ENCODE results near the gene PCSK6. TPM values are rescaled to one million over a fixed set of nuclear protein-coding genes. Genes with fewer than 3 reads are reported as not detected.
A peak's percentile ranks its signal among the peaks of the same experiment; 100 is the strongest.
"Not testable (repeated sequence)": the region's sequence is repeated elsewhere in the genome, so short reads cannot be mapped to it uniquely, and the experiment has no call there.

Gene PCSK6
- total RNA-seq, 1 experiment from 2014 or later = 26.3 TPM

DNA sequence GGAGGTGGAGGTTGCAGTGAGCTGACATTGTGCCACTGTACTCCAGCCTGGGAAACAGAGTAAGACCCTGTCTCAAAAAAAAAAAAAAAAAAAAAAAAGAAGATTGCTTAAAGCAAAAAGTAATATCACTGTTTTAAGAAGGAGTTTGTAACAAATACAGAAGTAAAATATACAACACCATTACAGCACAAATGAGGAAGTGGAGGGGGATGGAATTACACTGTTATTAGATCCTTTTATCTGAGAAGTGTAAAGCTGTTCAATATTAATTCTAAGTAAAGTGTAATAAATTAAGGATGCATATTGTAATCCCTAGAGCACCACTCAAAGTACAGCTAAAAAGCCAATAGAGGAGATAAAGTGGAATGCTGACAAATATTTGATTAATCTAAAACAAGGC lies 147.5 kb downstream of the PCSK6 start:
- H4K20me1 ChIP-seq (ENCODE audit: insufficient read depth) = no peaks in the 10 kb centered on the region
- no peak overlapping the region for H3K4me2 ChIP-seq
- H2AFZ ChIP-seq = no peak overlapping the region
- no peaks in the 10 kb centered on the region for H3K4me1 ChIP-seq (replicated peaks; ENCODE audit: insufficient read depth)
- no peaks in the 10 kb centered on the region; the same call in 1 of the 2 replicates for H3K36me3 ChIP-seq (ENCODE audit: low read depth)
- no peak overlapping the region for H3K27ac ChIP-seq
- H3K9me2 ChIP-seq (ENCODE audit: insufficient read depth) = no peaks in the 10 kb centered on the region
- no peak overlapping the region for H3K4me3 ChIP-seq
- no peaks in the 10 kb centered on the region for H3K9me3 ChIP-seq (ENCODE audit: insufficient read depth, low read depth)
- H3K79me2 ChIP-seq (ENCODE audit: low read depth) = no peaks in the 10 kb centered on the region
- ChIA-PET POLR2A (ENCODE audit: unreplicated experiment) (no interaction called here), CTCF (interaction anchor here (0.6 kb wide), 1 partner anchor 53 kb away, joined by 3 read pairs; no protein-coding TSS in a partner anchor)
- no peaks in the 10 kb centered on the region for H3K27me3 ChIP-seq (ENCODE audit: insufficient read depth, low read depth)
- DNase-seq = no peak
- no TSS peak for BruUV-seq (replicated peaks)
- H3F3A ChIP-seq (ENCODE audit: insufficient read depth, low read depth) = 0 out of 2 replicates have a peak, but pooled peaks cover 8% of the 10 kb centered on the region
- intact Hi-C loops (cut with micrococcal nuclease; ENCODE audit: unreplicated experiment) = no loop called here
- TF ChIP-seq, protein P1, sequence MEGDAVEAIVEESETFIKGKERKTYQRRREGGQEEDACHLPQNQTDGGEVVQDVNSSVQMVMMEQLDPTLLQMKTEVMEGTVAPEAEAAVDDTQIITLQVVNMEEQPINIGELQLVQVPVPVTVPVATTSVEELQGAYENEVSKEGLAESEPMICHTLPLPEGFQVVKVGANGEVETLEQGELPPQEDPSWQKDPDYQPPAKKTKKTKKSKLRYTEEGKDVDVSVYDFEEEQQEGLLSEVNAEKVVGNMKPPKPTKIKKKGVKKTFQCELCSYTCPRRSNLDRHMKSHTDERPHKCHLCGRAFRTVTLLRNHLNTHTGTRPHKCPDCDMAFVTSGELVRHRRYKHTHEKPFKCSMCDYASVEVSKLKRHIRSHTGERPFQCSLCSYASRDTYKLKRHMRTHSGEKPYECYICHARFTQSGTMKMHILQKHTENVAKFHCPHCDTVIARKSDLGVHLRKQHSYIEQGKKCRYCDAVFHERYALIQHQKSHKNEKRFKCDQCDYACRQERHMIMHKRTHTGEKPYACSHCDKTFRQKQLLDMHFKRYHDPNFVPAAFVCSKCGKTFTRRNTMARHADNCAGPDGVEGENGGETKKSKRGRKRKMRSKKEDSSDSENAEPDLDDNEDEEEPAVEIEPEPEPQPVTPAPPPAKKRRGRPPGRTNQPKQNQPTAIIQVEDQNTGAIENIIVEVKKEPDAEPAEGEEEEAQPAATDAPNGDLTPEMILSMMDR (conservative IDR thresholded peaks at IDR 0.05) = no peak
- no peak for TF ChIP-seq EZH2 (IDR thresholded peaks at IDR 0.05; ENCODE audit: low read depth)

GRCh38 chr15:101338502-101339057 lies 150.9 kb downstream of the PCSK6 start:
- Histone ChIP-seq H3K4me1 (replicated peaks; ENCODE audit: insufficient read depth) (0 out of 2 replicates have a peak, but pooled peaks cover 6% of the 10 kb centered on the region), H4K20me1 (ENCODE audit: insufficient read depth) (no peaks in the 10 kb centered on the region), H3F3A (ENCODE audit: insufficient read depth, low read depth) (peaks cover 28% of the 10 kb centered on the region; the same call in 1 of the 2 replicates), H3K36me3 (ENCODE audit: low read depth) (no peaks in the 10 kb centered on the region), H3K4me3 (no peak overlapping the region), H3K9me3 (ENCODE audit: insufficient read depth, low read depth) (no peaks in the 10 kb centered on the region), H3K27me3 (ENCODE audit: insufficient read depth, low read depth) (no peaks in the 10 kb centered on the region), H3K79me2 (ENCODE audit: low read depth) (no peaks in the 10 kb centered on the region), H3K27ac (no peak overlapping the region), H2AFZ (no peak overlapping the region), H3K9me2 (ENCODE audit: insufficient read depth) (no peaks in the 10 kb centered on the region), H3K4me2 (no peak overlapping the region)
- DNase-seq = no peak
- CTCF ChIA-PET = no interaction called here
- TF ChIP-seq, protein P1 (conservative IDR thresholded peaks at IDR 0.05) = no peak
- no peak for TF ChIP-seq EZH2 (IDR thresholded peaks at IDR 0.05; ENCODE audit: low read depth)
- intact Hi-C loops (cut with micrococcal nuclease; ENCODE audit: unreplicated experiment) = no loop called here
- no TSS peak for BruUV-seq (replicated peaks)
- POLR2A ChIA-PET (ENCODE audit: unreplicated experiment) = no interaction called here

- no TSS peak for BruUV-seq (replicated peaks)
- intact Hi-C loops (cut with micrococcal nuclease; ENCODE audit: unreplicated experiment) = no loop called here
- H3K36me3 ChIP-seq (ENCODE audit: low read depth) = no peaks in the 10 kb centered on the region
Observed at GRCh38 chr15:101337976-101338375, 151.5 kb downstream of the PCSK6 start.

GRCh38 chr15:101333907-101334789 lies 155.4 kb downstream of the PCSK6 start:
- intact Hi-C loops (cut with micrococcal nuclease; ENCODE audit: unreplicated experiment) = not testable (repeated sequence)
- H2AFZ ChIP-seq = peak overlapping the region; percentile 92

More at GRCh38 chr15:101337976-101338375, 151.5 kb downstream of the PCSK6 start:
- ChIA-PET CTCF (no interaction called here), POLR2A (ENCODE audit: unreplicated experiment) (no interaction called here)
- H3K27me3 ChIP-seq (ENCODE audit: insufficient read depth, low read depth) = no peaks in the 10 kb centered on the region
- 0 out of 2 replicates have a peak, but pooled peaks cover 6% of the 10 kb centered on the region for H3K4me1 ChIP-seq (replicated peaks; ENCODE audit: insufficient read depth)
- no peaks in the 10 kb centered on the region for H3K9me3 ChIP-seq (ENCODE audit: insufficient read depth, low read depth)
- H3K4me2 ChIP-seq = no peak overlapping the region
- H3K4me3 ChIP-seq = no peak overlapping the region
- H3K79me2 ChIP-seq (ENCODE audit: low read depth) = no peaks in the 10 kb centered on the region
- no peak for DNase-seq
- no peak for TF ChIP-seq EZH2 (IDR thresholded peaks at IDR 0.05; ENCODE audit: low read depth)
- TF ChIP-seq, protein P1 (conservative IDR thresholded peaks at IDR 0.05) = no peak
- peaks cover 28% of the 10 kb centered on the region; the same call in 1 of the 2 replicates for H3F3A ChIP-seq (ENCODE audit: insufficient read depth, low read depth)
- no peak overlapping the region for H3K27ac ChIP-seq
- H3K9me2 ChIP-seq (ENCODE audit: insufficient read depth) = no peaks in the 10 kb centered on the region
- no peak overlapping the region for H2AFZ ChIP-seq
- no peaks in the 10 kb centered on the region for H4K20me1 ChIP-seq (ENCODE audit: insufficient read depth)

More at GRCh38 chr15:101333907-101334789, 155.4 kb downstream of the PCSK6 start:
- Histone ChIP-seq H3K4me2 (peak overlapping the region; percentile 97), H3K27ac (peak overlapping the region; percentile 81), H3F3A (ENCODE audit: insufficient read depth, low read depth) (peaks cover 19% of the 10 kb centered on the region; the same call in 1 of the 2 replicates), H3K4me3 (peak overlapping the region; percentile 92)
- H4K20me1 ChIP-seq (ENCODE audit: insufficient read depth); H3K36me3 ChIP-seq (ENCODE audit: low read depth); BruUV-seq (replicated peaks); POLR2A ChIA-PET (ENCODE audit: unreplicated experiment); H3K9me2 ChIP-seq (ENCODE audit: insufficient read depth); H3K79me2 ChIP-seq (ENCODE audit: low read depth); CTCF ChIA-PET; H3K27me3 ChIP-seq (ENCODE audit: insufficient read depth, low read depth); H3K4me1 ChIP-seq (replicated peaks; ENCODE audit: insufficient read depth); H3K9me3 ChIP-seq (ENCODE audit: insufficient read depth, low read depth): not testable (repeated sequence)
- DNase-seq = peak in 1 of 2 experiments; percentile 77
